Activated naive CD4-positive, alpha-beta T cell treated with anti-CD3 and anti-CD28 coated beads for 36 hours (primary cell): Measurements from ENCODE around the gene ZYG11A. TPM values are rescaled to one million over a fixed set of nuclear protein-coding genes. Genes with fewer than 3 reads are reported as not detected.

Experiments
- CTCF ChIA-PET: fragments of 350-600 bp; sonication (Branson Sonifier 250); formaldehyde crosslinking; loops from one replicate; lab custom pipeline; 2021; ENCODE audit warnings: antibody characterized with exemption; lab: Charles Lee
- DNase-seq: peaks from one replicate; pipeline ENCODE4 v3.0.0-alpha.2; 2020
- H3K27ac Mint-ChIP-seq: one replicate; pipeline ENCODE4 v1.8.0; 2021; ENCODE audit warnings: mild to moderate bottlenecking, mixed read lengths
- H3K27me3 Mint-ChIP-seq: one replicate; pipeline ENCODE4 v1.8.0; 2021; ENCODE audit warnings: low read depth, mixed read lengths
- H3K36me3 Mint-ChIP-seq: one replicate; pipeline ENCODE4 v1.8.0; 2021; ENCODE audit warnings: low read depth, mixed read lengths
- H3K4me1 Mint-ChIP-seq: one replicate; pipeline ENCODE4 v1.8.0; 2021; ENCODE audit warnings: low read depth, mixed read lengths
- H3K4me3 Mint-ChIP-seq: one replicate; pipeline ENCODE4 v1.8.0; 2021; ENCODE audit warnings: mild to moderate bottlenecking, moderate library complexity, mixed read lengths
- H3K9me3 Mint-ChIP-seq: one replicate; pipeline ENCODE4 v1.8.0; 2021; ENCODE audit warnings: mixed read lengths
- intact Hi-C: fragments of 100-400 bp; cut with micrococcal nuclease; formaldehyde crosslinking; loops from one replicate; pipeline ENCODE4 v1.15.1; 2023
- total RNA-seq, 2 experiments: library from RNA; stranded (reverse); gene quantifications; one replicate each; pipeline ENCODE4 v1.2.3, GENCODE V29; 2021

The ZYG11A gene
- total RNA-seq, 2 experiments from 2014 or later = 0.05 TPM

DNA sequence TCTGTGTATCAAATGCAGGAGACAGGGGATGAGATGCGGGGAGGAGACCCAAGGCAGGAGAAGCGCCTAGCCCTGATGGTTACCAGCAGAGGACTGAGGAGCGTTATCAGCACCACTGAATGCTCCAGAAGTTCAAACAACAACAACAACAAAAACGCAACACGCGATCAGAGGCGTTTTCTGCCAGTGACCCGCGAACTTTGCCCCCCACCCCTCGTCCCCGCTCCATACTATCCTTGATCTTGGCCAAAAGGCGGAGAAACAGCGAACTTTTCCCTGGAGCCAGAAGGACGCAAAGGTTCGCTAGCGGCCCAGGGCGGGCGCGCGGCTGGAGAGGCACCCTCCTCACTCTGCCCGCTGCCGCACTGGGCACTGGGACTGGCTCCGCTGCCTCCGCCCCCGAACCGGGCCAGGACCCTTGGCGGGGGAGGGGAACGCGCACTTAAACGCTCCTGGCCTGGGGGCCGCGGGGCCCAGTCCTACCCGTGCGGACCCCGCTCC is 78.3 kb downstream of the ZYG11A start:
- no peaks in the 10 kb centered on the region for H3K27me3 Mint-ChIP-seq
- DNase-seq = no peak
- intact Hi-C loops = loop anchor here (1.0 to 10.0 kb wide), 7 partner anchors 79 to 496 kb away; partner anchors contain the start of genes CPT2, ZYG11A and ZYG11B
- no peaks in the 10 kb centered on the region for H3K36me3 Mint-ChIP-seq
- peaks cover 27% of the 10 kb centered on the region for H3K4me1 Mint-ChIP-seq
- H3K9me3 Mint-ChIP-seq = no peaks in the 10 kb centered on the region
- CTCF ChIA-PET = interaction anchor here (0.6 to 1.5 kb wide), 5 partner anchors 18 to 222 kb away, joined by 3 to 4 read pairs (median 3); no protein-coding TSS in a partner anchor
- H3K27ac Mint-ChIP-seq = no peak overlapping the region
- H3K4me3 Mint-ChIP-seq = peak overlapping the region; percentile 78

DNA sequence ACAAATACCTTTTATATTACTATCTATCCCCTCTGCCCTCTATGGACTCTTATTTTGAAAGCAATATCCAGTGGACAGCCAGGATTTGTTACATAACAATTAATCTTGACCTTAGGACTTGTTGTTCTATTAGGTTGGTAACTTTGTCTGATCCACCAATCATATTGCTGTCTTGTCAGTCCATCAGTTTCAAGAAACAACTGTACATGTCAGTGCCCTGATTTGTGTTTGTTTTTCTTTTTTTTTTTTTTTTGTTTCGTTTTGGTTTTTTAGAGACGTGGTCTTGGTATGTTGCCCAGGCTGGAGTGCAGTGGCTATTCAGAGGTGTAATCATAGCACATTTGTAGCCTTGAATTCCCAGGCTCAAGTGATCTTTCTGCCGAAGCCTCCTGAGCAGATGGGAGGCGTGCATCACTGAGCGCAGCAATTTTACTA is 83.0 kb downstream of the ZYG11A start:
- CTCF ChIA-PET = interaction anchor here (0.6 kb wide), 1 partner anchor 80 kb away, joined by 3 read pairs; no protein-coding TSS in a partner anchor
- Mint-ChIP-seq H3K27me3 (no peaks in the 10 kb centered on the region), H3K9me3 (no peaks in the 10 kb centered on the region), H3K36me3 (no peaks in the 10 kb centered on the region), H3K4me1 (peaks cover 20% of the 10 kb centered on the region), H3K27ac (no peak overlapping the region), H3K4me3 (no peak overlapping the region)
- intact Hi-C loops = loop anchor here (5.0 to 10.0 kb wide), 2 partner anchors 501 to 868 kb away; partner anchors contain the start of genes BTF3L4 and TXNDC12
- DNase-seq = no peak

DNA sequence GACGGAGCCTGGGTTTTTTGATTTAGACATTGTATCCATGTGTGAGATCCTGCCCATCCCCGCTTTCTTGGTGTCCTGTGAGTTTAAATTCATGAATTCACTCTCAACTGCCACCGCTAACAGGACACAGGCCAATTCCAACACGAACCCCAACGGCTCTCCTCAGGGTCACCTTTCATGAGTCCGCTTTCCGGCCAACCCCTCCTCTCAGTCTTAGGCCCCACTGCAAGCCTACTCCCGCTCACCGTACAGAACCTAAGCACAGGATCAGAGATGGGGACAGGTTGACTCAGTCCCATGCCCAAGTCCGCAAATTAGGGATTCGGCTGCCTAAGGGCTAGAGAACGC is 84.3 kb downstream of the ZYG11A start:
- DNase-seq = no peak
- CTCF ChIA-PET = interaction anchor here (0.6 kb wide), 1 partner anchor 27 kb away, joined by 3 read pairs; no protein-coding TSS in a partner anchor
- intact Hi-C loops = loop anchor here (5.0 to 10.0 kb wide), 2 partner anchors 502 to 870 kb away; partner anchors contain the start of genes BTF3L4 and TXNDC12
- Mint-ChIP-seq H3K4me1 (peaks cover 14% of the 10 kb centered on the region), H3K9me3 (no peaks in the 10 kb centered on the region), H3K36me3 (no peaks in the 10 kb centered on the region), H3K4me3 (peak overlapping the region; percentile 85), H3K27ac (no peak overlapping the region), H3K27me3 (no peaks in the 10 kb centered on the region)

DNA sequence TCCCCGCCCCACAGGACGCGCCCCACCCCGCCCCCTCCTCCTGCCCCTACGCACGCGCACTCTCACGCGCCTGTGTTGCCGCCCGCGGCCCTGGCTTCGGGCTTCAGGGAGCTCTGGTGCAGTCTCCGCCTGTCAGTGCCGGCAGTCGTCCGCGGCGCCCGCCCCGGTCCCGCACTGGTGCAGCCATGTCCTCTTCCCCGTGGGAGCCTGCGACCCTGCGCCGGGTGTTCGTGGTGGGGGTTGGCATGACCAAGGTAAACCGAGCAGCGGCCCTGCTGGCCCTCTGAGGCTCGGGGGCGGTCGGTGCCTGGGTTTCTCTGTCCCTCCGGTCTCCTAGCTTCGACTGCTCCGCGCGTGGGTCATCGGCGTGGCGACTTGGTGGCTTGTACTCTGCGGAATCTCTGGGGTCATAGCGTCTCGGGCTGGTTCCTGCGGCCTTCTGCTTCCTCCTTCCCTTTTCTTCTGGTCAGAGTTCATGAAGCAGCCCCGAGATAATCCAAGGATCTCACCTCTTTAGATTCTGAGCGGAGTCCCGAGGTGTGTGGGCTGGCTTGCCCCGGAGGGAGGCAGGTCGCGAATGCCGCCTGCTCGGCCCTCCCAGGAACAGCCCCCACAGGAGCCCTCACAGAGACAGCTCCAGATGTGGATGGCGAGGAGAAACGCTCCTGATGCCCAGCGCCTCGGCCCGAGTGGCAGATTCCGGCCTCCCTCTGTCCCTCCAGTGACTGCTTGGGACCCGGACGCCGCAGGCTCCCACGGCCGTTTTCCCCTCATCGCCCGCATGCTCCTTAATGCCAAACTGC is 84.9 kb downstream of the ZYG11A start, which contains the start of gene SCP2:
TSS of gene SCP2 (plus strand) at position 65 of the 803 bp plus-strand sequence. CDS start at position 186, 121 bp downstream.
- DNase-seq = peak; percentile 83
- Mint-ChIP-seq H3K36me3 (no peaks in the 10 kb centered on the region), H3K9me3 (no peaks in the 10 kb centered on the region), H3K4me3 (peak within 1 kb of the TSS; percentile 85), H3K4me1 (peaks cover 13% of the 10 kb centered on the region), H3K27ac (no peak within 1 kb of the TSS), H3K27me3 (no peaks in the 10 kb centered on the region)
- intact Hi-C loops = loop anchor here (1.0 to 10.0 kb wide), 3 partner anchors 87 to 870 kb away; partner anchors contain the start of genes BTF3L4 and TXNDC12
- CTCF ChIA-PET = interaction anchor here (0.6 to 0.7 kb wide), 2 partner anchors 26 to 127 kb away, joined by 3 read pairs; no protein-coding TSS in a partner anchor

DNA sequence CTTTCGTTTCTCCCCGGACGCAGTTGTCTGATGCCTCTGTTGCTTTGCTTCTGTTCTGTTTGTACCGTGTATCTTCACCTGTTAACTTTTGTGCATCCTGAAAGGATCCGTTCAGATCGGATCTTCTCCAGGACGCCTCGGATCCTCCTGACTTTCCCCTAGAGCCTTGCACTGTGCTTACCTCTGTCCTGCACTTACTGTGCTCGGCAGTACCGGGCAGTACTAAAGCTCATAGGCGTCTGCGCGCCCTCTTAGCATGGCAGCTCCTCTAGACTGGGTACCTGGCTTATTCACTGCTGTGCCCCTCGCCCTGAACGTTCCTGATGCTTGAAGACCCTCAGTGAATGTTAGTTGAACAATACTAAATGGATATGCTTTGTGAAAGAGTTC is 85.5 kb downstream of the ZYG11A start:
- no peak for DNase-seq
- intact Hi-C loops = loop anchor here (1.0 to 10.0 kb wide), 3 partner anchors 86 to 871 kb away; partner anchors contain the start of genes BTF3L4 and TXNDC12
- Mint-ChIP-seq H3K27ac (no peak overlapping the region), H3K9me3 (no peaks in the 10 kb centered on the region), H3K4me1 (peaks cover 11% of the 10 kb centered on the region), H3K36me3 (no peaks in the 10 kb centered on the region), H3K27me3 (no peaks in the 10 kb centered on the region), H3K4me3 (peak overlapping the region; percentile 85)
- CTCF ChIA-PET = interaction anchor here (0.7 kb wide), 1 partner anchor 127 kb away, joined by 3 read pairs; no protein-coding TSS in a partner anchor

DNA sequence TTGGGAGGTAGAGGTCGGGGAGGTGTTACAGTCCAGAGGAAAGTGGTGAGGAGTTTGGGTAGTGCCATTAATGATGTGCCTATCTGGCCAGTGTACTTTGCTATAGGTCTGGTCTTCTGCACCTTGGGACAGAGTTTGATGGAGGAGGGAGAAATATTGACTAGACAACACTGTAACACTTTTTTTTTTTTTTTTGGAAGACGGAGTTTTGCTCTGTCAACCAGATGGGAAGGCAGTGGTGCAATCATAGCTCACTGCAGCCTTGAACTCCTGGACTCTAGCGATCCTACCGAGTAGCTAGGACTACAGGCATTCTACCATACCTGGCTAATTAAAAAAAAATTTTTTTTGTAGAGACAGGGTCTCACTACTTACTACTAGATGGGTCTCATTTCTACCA is 86.5 kb downstream of the ZYG11A start:
- H3K27ac Mint-ChIP-seq = no peak overlapping the region
- intact Hi-C loops = loop anchor here (5.0 to 10.0 kb wide), 2 partner anchors 504 to 872 kb away; partner anchors contain the start of genes BTF3L4 and TXNDC12
- DNase-seq = no peak
- H3K27me3 Mint-ChIP-seq = no peaks in the 10 kb centered on the region
- H3K4me3 Mint-ChIP-seq = no peak overlapping the region
- peaks cover 11% of the 10 kb centered on the region for H3K4me1 Mint-ChIP-seq
- no peaks in the 10 kb centered on the region for H3K9me3 Mint-ChIP-seq
- CTCF ChIA-PET = no interaction called here
- H3K36me3 Mint-ChIP-seq = no peaks in the 10 kb centered on the region

DNA sequence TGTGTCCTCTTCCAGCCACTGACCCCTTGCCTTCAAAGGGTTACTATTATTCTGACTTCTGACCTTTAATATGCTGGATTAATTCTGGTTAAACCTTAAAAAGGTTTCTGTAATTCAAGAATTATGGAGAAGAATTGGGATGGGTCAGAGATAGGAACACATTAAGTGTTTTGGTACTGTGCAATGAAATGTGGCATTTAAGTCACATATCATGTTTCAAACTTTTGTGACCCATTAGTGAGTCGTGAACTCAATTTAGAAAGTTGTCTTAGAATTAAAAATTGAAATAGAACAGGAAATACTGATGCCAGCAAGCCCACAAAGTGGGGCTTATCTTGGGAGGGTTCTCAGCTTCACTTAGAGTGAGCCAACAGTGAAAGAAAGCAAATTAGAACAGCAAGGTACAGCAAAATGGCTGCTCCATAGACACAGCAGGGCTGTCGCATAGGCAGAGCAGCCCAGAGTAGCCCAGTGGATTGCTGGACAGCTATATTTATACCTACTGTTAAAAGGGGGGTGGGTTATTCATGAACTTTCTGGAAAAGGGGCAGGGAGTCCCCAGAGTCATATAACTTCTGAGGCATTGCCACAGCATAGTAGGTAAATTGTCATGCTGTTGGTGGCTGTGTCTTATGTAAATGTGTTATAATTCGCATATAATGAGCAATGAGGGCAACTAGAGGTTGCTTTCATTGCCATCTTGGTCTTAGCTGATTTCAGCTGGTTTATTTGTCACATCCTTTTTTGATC is 95.0 kb downstream of the ZYG11A start:
- Mint-ChIP-seq H3K27me3 (no peaks in the 10 kb centered on the region), H3K4me1 (no peaks in the 10 kb centered on the region), H3K27ac (no peak overlapping the region), H3K9me3 (no peaks in the 10 kb centered on the region), H3K4me3 (no peak overlapping the region), H3K36me3 (peaks cover 2% of the 10 kb centered on the region)
- intact Hi-C loops = no loop called here
- CTCF ChIA-PET = no interaction called here
- DNase-seq = no peak

DNA sequence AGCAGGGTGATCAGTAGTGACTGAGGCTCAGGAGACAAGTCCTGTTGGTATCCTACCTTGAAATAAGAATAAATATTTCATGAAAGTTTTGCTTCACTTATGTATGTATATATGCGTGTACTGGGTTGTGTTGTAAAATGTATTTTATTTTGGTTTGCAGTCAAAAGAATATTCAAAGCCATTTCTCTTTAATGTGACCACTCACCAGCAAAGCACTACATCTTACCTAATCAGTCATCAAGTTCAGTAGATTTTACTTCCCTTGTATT is 95.6 kb downstream of the ZYG11A start:
- no peaks in the 10 kb centered on the region for H3K9me3 Mint-ChIP-seq
- no peak for DNase-seq
- H3K4me1 Mint-ChIP-seq = no peaks in the 10 kb centered on the region
- no peaks in the 10 kb centered on the region for H3K27me3 Mint-ChIP-seq
- CTCF ChIA-PET = no interaction called here
- peaks cover 2% of the 10 kb centered on the region for H3K36me3 Mint-ChIP-seq
- H3K4me3 Mint-ChIP-seq = no peak overlapping the region
- H3K27ac Mint-ChIP-seq = no peak overlapping the region
- intact Hi-C loops = no loop called here

DNA sequence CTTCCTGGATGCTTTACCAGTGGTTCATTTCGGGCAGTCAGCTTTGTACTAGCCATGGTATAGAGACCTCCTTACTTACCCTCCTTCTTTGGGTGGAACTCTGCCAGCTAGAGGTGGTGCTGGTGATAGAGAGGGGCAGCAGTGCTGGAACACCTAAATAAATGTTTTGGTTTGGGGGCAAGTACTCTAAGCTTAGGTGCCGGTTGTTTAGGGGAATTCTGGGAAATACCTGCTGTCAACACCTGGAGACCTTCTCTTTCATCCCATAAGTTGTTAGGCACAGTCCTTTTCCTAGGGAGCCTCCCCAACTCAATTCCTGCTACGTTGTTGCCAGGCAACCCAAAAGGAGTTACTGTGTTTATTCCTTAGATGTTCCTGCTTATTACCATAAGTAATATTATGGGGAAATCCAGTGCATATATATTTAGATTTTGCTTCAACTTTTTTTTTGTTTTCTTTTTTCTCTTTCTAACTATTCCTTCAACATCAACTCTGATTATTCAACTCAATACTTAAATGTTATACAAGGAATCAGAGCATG is 101.4 kb downstream of the ZYG11A start:
- H3K27ac Mint-ChIP-seq = no peak overlapping the region
- CTCF ChIA-PET = no interaction called here
- H3K27me3 Mint-ChIP-seq = no peaks in the 10 kb centered on the region
- H3K4me1 Mint-ChIP-seq = peaks cover 7% of the 10 kb centered on the region
- no peak overlapping the region for H3K4me3 Mint-ChIP-seq
- H3K9me3 Mint-ChIP-seq = no peaks in the 10 kb centered on the region
- intact Hi-C loops = no loop called here
- no peak for DNase-seq
- H3K36me3 Mint-ChIP-seq = peaks cover 2% of the 10 kb centered on the region

DNA sequence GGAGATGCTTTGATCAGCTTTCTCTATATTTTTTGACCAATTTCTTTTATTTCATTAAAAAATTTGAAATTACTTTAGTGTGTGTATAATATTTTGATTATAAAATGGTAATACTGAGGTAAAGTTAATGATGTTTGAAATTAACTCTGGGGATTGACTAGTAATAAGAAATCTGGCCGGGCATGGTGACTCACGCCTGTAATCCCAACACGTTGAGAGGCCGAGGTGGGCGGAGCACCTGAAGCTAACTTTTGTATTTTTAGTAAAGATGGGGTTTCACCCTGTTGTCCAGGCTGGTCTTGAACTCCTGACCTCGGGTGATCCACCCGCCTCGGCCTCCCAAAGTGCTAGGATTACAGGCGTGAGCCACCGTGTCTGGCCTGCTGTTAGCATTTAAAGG is 102.0 kb downstream of the ZYG11A start:
- DNase-seq = no peak
- Mint-ChIP-seq H3K9me3 (no peaks in the 10 kb centered on the region), H3K4me3 (no peak overlapping the region), H3K27ac (no peak overlapping the region), H3K36me3 (peaks cover 7% of the 10 kb centered on the region), H3K27me3 (no peaks in the 10 kb centered on the region), H3K4me1 (peaks cover 7% of the 10 kb centered on the region)
- CTCF ChIA-PET = no interaction called here
- intact Hi-C loops = no loop called here
